H1 (cell line): ENCODE results near the gene PCNX1. TPM values are rescaled to one million over a fixed set of nuclear protein-coding genes. Genes with fewer than 3 reads are reported as not detected.

Experiments
- CTCF ChIA-PET: fragments of 300-600 bp; sonication (Branson Sonifier 250); formaldehyde crosslinking; loops from one replicate; lab custom pipeline; 2021; ENCODE audit not compliant: partially characterized antibody; lab: Charles Lee
- POLR2A ChIA-PET: fragments of 300-600 bp; sonication (Branson Sonifier 250); formaldehyde crosslinking; loops from one replicate; lab custom pipeline; 2021; ENCODE audit warnings: inconsistent platforms; ENCODE audit not compliant: partially characterized antibody; lab: Charles Lee
- DNase-seq, 2 experiments: peaks; one replicate each; pipeline versions ENCODE4 v3.0.0 to v3.0.0-alpha.2; 2010 to 2022; ENCODE audit warnings: low spot score in 2 of 2, low read depth in 1 of 2, mixed read lengths in 1 of 2
- FAIRE-seq: peaks from 2 replicates; lab custom pipeline; 2011; peaks lifted over from hg19 to GRCh38; lab: Jason Lieb, UNC
- H2AFZ ChIP-seq: 2 replicates; pipeline ENCODE4 v1.8.1; 2012; ENCODE audit warnings: low read length, inconsistent platforms
- H2AK5ac ChIP-seq: 2 replicates; pipeline ENCODE4 v1.6.1; 2013; ENCODE audit warnings: low read depth, low read length
- H2BK120ac ChIP-seq: replicated peaks from 2 replicates; pipeline ENCODE3; 2013; ENCODE audit warnings: low read depth, low read length, inconsistent platforms
- H2BK12ac ChIP-seq: 2 replicates; pipeline ENCODE4 v1.6.1; 2013; ENCODE audit warnings: low read depth, low read length
- H2BK15ac ChIP-seq: 2 replicates; pipeline ENCODE4 v1.6.1; 2013; ENCODE audit warnings: low read length
- H2BK20ac ChIP-seq: 2 replicates; pipeline ENCODE4 v1.6.1; 2013; ENCODE audit warnings: low read length
- H2BK5ac ChIP-seq: 2 replicates; pipeline ENCODE4 v1.6.1; 2013; ENCODE audit warnings: low read depth, low read length
- H3K14ac ChIP-seq: 2 replicates; pipeline ENCODE4 v1.6.1; 2013; ENCODE audit warnings: inconsistent platforms; ENCODE audit not compliant: insufficient read length
- H3K18ac ChIP-seq: 2 replicates; pipeline ENCODE4 v1.6.1; 2013; ENCODE audit warnings: low read length; ENCODE audit errors: extremely low read depth
- H3K23ac ChIP-seq: 2 replicates; pipeline ENCODE4 v1.6.1; 2013; ENCODE audit warnings: inconsistent platforms; ENCODE audit not compliant: insufficient read length
- H3K23me2 ChIP-seq: 2 replicates; pipeline ENCODE4 v1.6.1; 2013; ENCODE audit warnings: low read depth, low read length
- H3K27ac ChIP-seq: 2 replicates; pipeline ENCODE4 v1.6.1; 2011; ENCODE audit warnings: low read depth, low read length, inconsistent platforms
- H3K27me3 ChIP-seq, 4 experiments: replicated peaks in 1 of 4; 1 replicate in 1 of 4; 2 replicates in 3 of 4; pipeline versions ENCODE4 v1.6.1 to v1.8.1; 2011 to 2013; ENCODE audit warnings: low read length in 3 of 4, mild to moderate bottlenecking in 3 of 4, inconsistent platforms in 2 of 4, mixed read lengths in 2 of 4, moderate library complexity in 1 of 4; ENCODE audit not compliant: control insufficient read depth in 3 of 4, insufficient read depth in 3 of 4; ENCODE audit errors: extremely low read depth in 1 of 4
- H3K36me3 ChIP-seq, 4 experiments: 2 replicates each; pipeline versions ENCODE4 v1.6.1 to v1.8.1; 2011 to 2013; ENCODE audit warnings: mild to moderate bottlenecking in 4 of 4, low read length in 3 of 4, moderate library complexity in 2 of 4, control low read depth in 1 of 4, inconsistent platforms in 1 of 4; ENCODE audit not compliant: insufficient read depth in 4 of 4, control insufficient read depth in 2 of 4
- H3K4ac ChIP-seq: replicated peaks from 2 replicates; pipeline ENCODE3; 2013; ENCODE audit warnings: low read length, low read depth, mixed read lengths, inconsistent platforms; ENCODE audit not compliant: insufficient read length
- H3K4me1 ChIP-seq, 4 experiments: replicated peaks in 1 of 4; 1 replicate in 1 of 4; 2 replicates in 3 of 4; pipeline versions ENCODE4 v1.6.1 to v1.8.1; 2011 to 2013; ENCODE audit warnings: low read length in 3 of 4, inconsistent platforms in 2 of 4, mixed read lengths in 1 of 4; ENCODE audit not compliant: insufficient read depth in 4 of 4, control insufficient read depth in 3 of 4
- H3K4me2 ChIP-seq, 2 experiments: 2 replicates each; pipeline versions ENCODE4 v1.6.1 to v1.8.1; 2011 to 2013; ENCODE audit warnings: low read depth in 2 of 2, low read length in 2 of 2, control low read depth in 1 of 2, inconsistent platforms in 1 of 2, mild to moderate bottlenecking in 1 of 2; ENCODE audit not compliant: insufficient read depth in 1 of 2
- H3K4me3 ChIP-seq, 4 experiments: fragments of 200-600, 300-600 bp in 1 of 4; sonication (generic), shearing (Covaris generic), sonication (Bioruptor Twin) in 1 of 4; 2 replicates each; pipeline versions ENCODE4 v1.5.1 to v1.8.1; 2011 to 2016; ENCODE audit warnings: low read length in 4 of 4, low read depth in 3 of 4, control low read depth in 2 of 4, inconsistent platforms in 2 of 4, mild to moderate bottlenecking in 2 of 4, mixed read lengths in 1 of 4, moderate library complexity in 1 of 4; ENCODE audit not compliant: insufficient read depth in 2 of 4; ENCODE audit errors: extremely low read depth in 1 of 4
- H3K56ac ChIP-seq: replicated peaks from 2 replicates; pipeline ENCODE3; 2013; ENCODE audit warnings: low read depth, mild to moderate bottlenecking, mixed read lengths, low read length, inconsistent platforms; ENCODE audit not compliant: insufficient read length
- H3K79me1 ChIP-seq: 2 replicates; pipeline ENCODE4 v1.6.1; 2013; ENCODE audit warnings: low read depth, low read length, control low read depth
- H3K79me2 ChIP-seq, 2 experiments: 2 replicates each; pipeline versions ENCODE4 v1.6.1 to v1.8.1; 2012 to 2013; ENCODE audit warnings: low read length in 2 of 2, mild to moderate bottlenecking in 2 of 2, inconsistent platforms in 1 of 2; ENCODE audit not compliant: insufficient read depth in 2 of 2, control insufficient read depth in 1 of 2
- H3K9ac ChIP-seq, 4 experiments: replicated peaks in 1 of 4; 1 replicate in 1 of 4; 2 replicates in 3 of 4; pipeline versions ENCODE4 v1.6.1 to v1.8.1; 2011 to 2013; ENCODE audit warnings: low read depth in 3 of 4, low read length in 3 of 4, control low read depth in 2 of 4, mild to moderate bottlenecking in 2 of 4, moderate library complexity in 2 of 4, inconsistent platforms in 1 of 4; ENCODE audit errors: extremely low read depth in 1 of 4
- H3K9me3 ChIP-seq, 2 experiments: 2 replicates each; pipeline versions ENCODE4 v1.6.1 to v1.8.1; 2012 to 2013; ENCODE audit warnings: mild to moderate bottlenecking in 2 of 2, moderate library complexity in 2 of 2, control low read depth in 1 of 2, inconsistent platforms in 1 of 2, low read depth in 1 of 2, low read length in 1 of 2, mixed read lengths in 1 of 2; ENCODE audit not compliant: insufficient read depth in 2 of 2
- H4K20me1 ChIP-seq, 2 experiments: replicated peaks in 1 of 2; 2 replicates each; pipeline versions ENCODE3 to v1.8.1; 2011 to 2013; ENCODE audit warnings: inconsistent platforms in 2 of 2, low read length in 2 of 2, mild to moderate bottlenecking in 1 of 2; ENCODE audit not compliant: insufficient read depth in 2 of 2, control insufficient read depth in 1 of 2
- H4K5ac ChIP-seq: 2 replicates; pipeline ENCODE4 v1.6.1; 2013; ENCODE audit warnings: low read length, low read depth, mixed read lengths, inconsistent platforms; ENCODE audit not compliant: insufficient read length
- H4K8ac ChIP-seq: 2 replicates; pipeline ENCODE4 v1.8.0; 2013; ENCODE audit warnings: mild to moderate bottlenecking, moderate library complexity, low read length, inconsistent platforms; ENCODE audit not compliant: insufficient read depth; ENCODE audit errors: extremely low read depth
- H4K91ac ChIP-seq: replicated peaks from 2 replicates; pipeline ENCODE3; 2013; ENCODE audit warnings: low read length, mixed read lengths, inconsistent platforms; ENCODE audit not compliant: insufficient read length
- CHD1 ChIP-seq: IDR thresholded peaks from 2 replicates; pipeline ENCODE4 v1.6.1; 2012; ENCODE audit warnings: low read depth, low read length, improper control_type of control experiment
- CREB1 ChIP-seq: IDR thresholded peaks from 2 replicates; pipeline ENCODE4 v1.6.1; 2012; ENCODE audit warnings: inconsistent platforms
- POLR2AphosphoS5 ChIP-seq: IDR thresholded peaks from 2 replicates; pipeline ENCODE4 v1.6.1; 2011; ENCODE audit warnings: low read depth, low read length
- POU5F1 ChIP-seq: IDR thresholded peaks from 2 replicates; pipeline ENCODE4 v1.6.1; 2011; ENCODE audit warnings: low read depth, mild to moderate bottlenecking, low read length, moderate library complexity
- SIN3A ChIP-seq, 2 experiments: IDR thresholded peaks in 1 of 2; conservative IDR thresholded peaks in 1 of 2; 2 replicates each; pipeline ENCODE4 v1.6.1; 2011 to 2012; ENCODE audit warnings: low read length in 2 of 2, improper control_type of control experiment in 1 of 2, low read depth in 1 of 2, mild to moderate bottlenecking in 1 of 2
- SP1 ChIP-seq: IDR thresholded peaks from 2 replicates; pipeline ENCODE4 v1.6.1; 2011; ENCODE audit warnings: low read depth, low read length
- SP4 ChIP-seq: IDR thresholded peaks from 2 replicates; pipeline ENCODE4 v1.6.1; 2012; ENCODE audit warnings: low read length, inconsistent platforms
- WGBS, 2 experiments: shearing (Covaris generic) in 1 of 2; methylation state at CpG; one replicate each; pipeline versions ENCODE4 v1.1.6 to v1.1.7; 2013 to 2015; ENCODE audit warnings: low lambda C conversion rate in 2 of 2, mixed read lengths in 2 of 2, inconsistent platforms in 1 of 2, low coverage in 1 of 2, missing lambda C conversion rate in 1 of 2; ENCODE audit not compliant: insufficient replicate concordance in 2 of 2, insufficient coverage in 1 of 2, insufficient read length in 1 of 2; ENCODE audit errors: extremely low coverage in 1 of 2, missing lambda C conversion rate in 1 of 2; 5-methylcytosine and 5-hydroxymethylcytosine counted together
- polyA plus RNA-seq, 7 experiments: library from polyadenylated mRNA; depleted of rRNA in 3 of 7; stranded (reverse) in 5 of 7; unstranded in 2 of 7; fragments of >200 nt in 5 of 7; fragments of 200-250 nt in 2 of 7; gene quantifications; 1 replicate in 5 of 7; 2 replicates in 1 of 7; 4 replicates in 1 of 7; pipeline versions ENCODE4 v1.2.1 to v1.2.3, GENCODE V29; 2011 to 2013; ENCODE audit warnings: missing spikeins in 2 of 7, mixed read lengths in 2 of 7
- total RNA-seq: library from RNA; stranded (reverse); fragmentation: NEBNext Ultra II Directional; extraction: Animal tissue kit (Norgen Biotek cat#: 25700); gene quantifications from 2 replicates; pipeline ENCODE4 v1.2.1, GENCODE V29; 2021
- TF ChIP-seq, protein P1 (sequence below): IDR thresholded peaks from 2 replicates; pipeline ENCODE4 v1.6.1; 2011; ENCODE audit warnings: low read length, improper control_type of control experiment

PCNX1 gene
- total and polyA plus RNA-seq, 2 of the 8 experiments (the other 6 are each of a cell fraction or from before 2014, with no cell fraction given): 37.7 to 53.2 TPM

DNA sequence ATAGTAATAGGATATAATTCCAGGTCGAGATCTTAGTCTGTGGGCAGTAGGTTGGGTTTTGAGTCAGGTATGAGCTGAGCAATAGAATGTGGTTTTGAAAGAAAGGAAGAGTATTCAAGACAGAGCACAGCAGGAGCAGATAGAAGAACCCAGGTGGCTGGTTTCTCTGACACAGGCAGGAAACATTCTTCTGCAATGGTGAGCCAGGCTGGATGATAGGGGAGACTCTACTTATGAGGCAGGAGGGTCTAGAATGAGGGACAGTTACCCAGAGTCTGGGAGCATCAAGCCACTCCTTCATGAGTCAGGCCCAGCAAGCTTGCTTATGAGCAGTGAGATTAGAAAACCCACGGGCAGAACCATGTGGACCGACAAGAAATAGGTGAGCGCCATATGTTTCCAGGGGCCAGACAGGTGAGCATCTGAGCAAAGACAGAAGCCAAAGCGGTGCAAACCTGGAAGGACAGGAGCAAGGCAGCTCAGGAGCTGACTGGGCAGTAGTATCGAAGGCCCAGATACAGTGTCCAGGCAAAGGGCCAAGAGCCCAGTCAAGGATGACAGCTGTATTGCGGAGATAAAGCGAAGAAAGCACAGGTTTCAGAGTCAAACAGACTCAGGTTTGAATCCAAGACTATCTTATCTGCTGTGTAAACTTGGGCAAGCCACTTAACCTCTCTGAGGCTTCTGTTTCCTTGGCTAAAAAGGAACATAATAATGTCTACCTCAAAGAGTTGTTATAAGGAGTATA, 22.5 kb upstream of the PCNX1 start:
- ChIA-PET CTCF (interaction anchor here (1.1 to 4.1 kb wide), 7 partner anchors 10 to 73 kb away, joined by 3 to 18 read pairs (median 4); partner anchors contain the start of gene PCNX1), POLR2A (no interaction called here)
- no peak overlapping the region for H3K4me3 ChIP-seq
- no peak overlapping the region for H2BK120ac ChIP-seq
- WGBS, 2 experiments: 96% methylated on average over 8 of the region's 8 CpGs; no CpG with 5 or more reads in 1 of the 2 experiments
- peak overlapping the region; percentile 44 for H3K4ac ChIP-seq
- H3K23me2 ChIP-seq: no peaks in the 10 kb centered on the region; the same call in 1 of the 2 replicates
- H4K91ac ChIP-seq: no peak overlapping the region
- no peaks in the 10 kb centered on the region for H4K20me1 ChIP-seq
- H3K9me3 ChIP-seq: no peaks in the 10 kb centered on the region
- H2BK20ac ChIP-seq: no peak overlapping the region
- H3K79me1 ChIP-seq: no peaks in the 10 kb centered on the region
- no peak overlapping the region for H3K9ac ChIP-seq
- H3K14ac ChIP-seq: no peak overlapping the region
- H2AK5ac ChIP-seq: no peak overlapping the region
- H3K56ac ChIP-seq: no peak overlapping the region
- no peak overlapping the region for H3K23ac ChIP-seq
- H3K27me3 ChIP-seq: no peaks in the 10 kb centered on the region
- H2BK12ac ChIP-seq: no peak overlapping the region
- TF ChIP-seq, protein P1, sequence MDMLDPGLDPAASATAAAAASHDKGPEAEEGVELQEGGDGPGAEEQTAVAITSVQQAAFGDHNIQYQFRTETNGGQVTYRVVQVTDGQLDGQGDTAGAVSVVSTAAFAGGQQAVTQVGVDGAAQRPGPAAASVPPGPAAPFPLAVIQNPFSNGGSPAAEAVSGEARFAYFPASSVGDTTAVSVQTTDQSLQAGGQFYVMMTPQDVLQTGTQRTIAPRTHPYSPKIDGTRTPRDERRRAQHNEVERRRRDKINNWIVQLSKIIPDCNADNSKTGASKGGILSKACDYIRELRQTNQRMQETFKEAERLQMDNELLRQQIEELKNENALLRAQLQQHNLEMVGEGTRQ: no peak
- no peak for TF ChIP-seq POLR2AphosphoS5
- no peak for TF ChIP-seq CREB1
- TF ChIP-seq SP4: no peak
- TF ChIP-seq CHD1: no peak
- no peak for TF ChIP-seq POU5F1
- TF ChIP-seq SIN3A (conservative IDR thresholded peaks at IDR 0.05 in 1 of 2, IDR thresholded peaks at IDR 0.05 in 1 of 2; ENCODE audit: low read depth in 1 of 2, low read length in 2 of 2): no peak
- no peak for TF ChIP-seq SP1
- no peak overlapping the region for H3K4me2 ChIP-seq
- H2BK15ac ChIP-seq: no peak overlapping the region
- H2BK5ac ChIP-seq: no peak overlapping the region
- peaks cover 0 to 7% (median 3%) of the 10 kb centered on the region in 4 experiments; a peak in 4 of 7 replicates for H3K4me1 ChIP-seq
- no peaks in the 10 kb centered on the region for H3K79me2 ChIP-seq
- H4K5ac ChIP-seq: no peak overlapping the region
- H3K18ac ChIP-seq: no peak overlapping the region
- no peak overlapping the region for H4K8ac ChIP-seq
- no peaks in the 10 kb centered on the region for H3K36me3 ChIP-seq
- FAIRE-seq (no peak), DNase-seq (no peak)
- no peak overlapping the region for H3K27ac ChIP-seq
- no peak overlapping the region for H2AFZ ChIP-seq
